ENCODE measurements around the gene MRPL23.

MRPL23 gene

DNA sequence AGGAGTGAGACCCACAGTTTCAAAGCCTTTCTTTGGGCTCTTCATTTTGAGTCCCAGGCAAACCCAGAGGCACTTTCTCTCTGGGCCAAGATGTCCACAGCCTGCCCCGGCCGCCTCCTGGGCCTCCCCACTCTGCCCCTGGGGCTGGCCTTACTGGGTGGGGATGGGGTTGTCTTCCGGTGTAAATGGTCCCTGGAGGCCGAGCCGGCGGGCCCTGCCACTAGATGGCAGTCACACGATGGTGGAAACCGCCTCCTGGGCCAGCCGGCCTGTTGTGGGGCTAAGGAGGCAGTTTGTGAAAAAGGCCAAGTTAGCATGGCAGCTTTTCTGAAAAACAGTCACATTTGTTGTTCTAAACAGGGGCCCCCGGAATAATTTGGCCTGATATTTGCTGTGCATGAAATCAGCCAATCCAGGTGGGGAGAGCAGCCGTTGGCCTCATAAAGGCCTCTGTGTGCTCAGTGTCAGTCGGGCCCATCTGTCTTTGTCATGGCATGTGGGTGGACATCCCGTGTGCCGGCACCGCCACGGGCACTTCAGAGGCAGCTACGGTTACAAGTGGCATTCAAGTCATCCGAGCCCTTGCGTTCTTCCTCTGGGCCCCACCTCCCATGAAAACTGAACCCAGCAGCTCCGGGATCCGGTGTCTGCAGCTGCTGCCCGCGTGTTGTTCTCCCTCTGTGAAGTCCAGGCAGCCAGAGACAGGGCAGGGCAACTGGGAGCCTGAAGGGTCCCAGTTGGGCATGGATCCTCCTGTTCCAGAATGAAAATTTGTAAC, 6.5 kb downstream of the MRPL23 start:
- DNase-seq (ENCODE audit: low read depth): no peak

DNA sequence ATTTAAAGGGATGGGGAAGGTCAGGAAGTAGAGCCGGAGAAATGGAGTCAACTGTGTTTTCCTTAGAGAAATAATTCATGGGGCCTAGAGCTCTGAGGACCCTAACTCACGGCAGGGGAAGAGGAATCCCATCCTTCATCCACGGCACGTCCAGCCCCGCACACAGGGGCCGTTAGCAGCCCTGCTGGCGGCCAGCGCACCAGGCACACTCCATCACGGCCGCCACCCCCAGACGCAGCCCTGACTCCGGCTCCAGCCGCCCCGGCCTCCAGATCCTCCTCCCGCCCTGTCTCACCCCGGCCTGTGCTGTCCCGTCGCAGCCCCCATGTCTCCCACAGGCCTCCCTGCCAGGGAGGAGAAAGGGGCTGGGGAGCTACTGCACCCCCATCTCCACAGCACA, 11.2 kb downstream of the MRPL23 start:
- no peak for DNase-seq (ENCODE audit: low read depth)

DNA sequence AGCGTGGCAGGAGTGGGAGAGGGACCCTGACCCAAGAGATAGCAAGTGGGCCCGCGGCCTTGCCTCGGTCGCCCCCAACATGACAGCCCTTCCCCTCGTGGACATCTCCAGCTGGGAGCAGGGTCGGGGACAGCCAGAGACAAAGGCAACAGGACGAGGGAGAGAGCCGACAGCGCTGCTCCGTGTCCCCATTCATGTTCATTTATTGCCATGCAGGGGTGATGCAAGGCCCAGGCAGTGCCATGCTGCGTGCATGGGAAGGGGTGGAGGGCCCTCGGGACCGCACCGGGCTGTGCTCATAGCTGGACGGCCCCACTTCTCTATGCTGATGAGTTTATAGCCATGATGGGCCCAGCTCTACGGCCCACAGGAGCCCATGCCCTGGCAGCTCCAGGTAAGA, 12.7 kb downstream of the MRPL23 start:
- no peak for DNase-seq (ENCODE audit: low read depth)

DNA sequence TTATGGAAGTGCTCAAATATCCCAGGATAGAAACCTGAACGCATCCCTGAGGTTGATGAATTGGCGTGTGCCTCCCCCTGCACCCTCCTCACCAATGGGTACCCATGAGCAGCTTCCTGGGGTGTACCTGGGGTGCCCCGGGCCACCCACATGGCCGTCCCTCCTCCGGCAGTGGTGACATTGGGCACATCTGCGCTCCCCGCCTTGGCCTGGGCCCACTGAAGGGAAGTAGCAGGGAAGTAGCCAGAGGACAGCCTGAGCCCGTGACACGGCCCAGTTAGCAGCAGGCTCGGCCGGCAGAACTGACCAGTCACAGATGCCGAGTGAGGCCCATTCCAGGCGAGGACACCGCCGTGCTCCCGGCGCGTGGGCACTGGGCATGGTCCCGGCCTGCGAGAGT, 16.7 kb downstream of the MRPL23 start:
- no peak for DNase-seq (ENCODE audit: low read depth)

DNA sequence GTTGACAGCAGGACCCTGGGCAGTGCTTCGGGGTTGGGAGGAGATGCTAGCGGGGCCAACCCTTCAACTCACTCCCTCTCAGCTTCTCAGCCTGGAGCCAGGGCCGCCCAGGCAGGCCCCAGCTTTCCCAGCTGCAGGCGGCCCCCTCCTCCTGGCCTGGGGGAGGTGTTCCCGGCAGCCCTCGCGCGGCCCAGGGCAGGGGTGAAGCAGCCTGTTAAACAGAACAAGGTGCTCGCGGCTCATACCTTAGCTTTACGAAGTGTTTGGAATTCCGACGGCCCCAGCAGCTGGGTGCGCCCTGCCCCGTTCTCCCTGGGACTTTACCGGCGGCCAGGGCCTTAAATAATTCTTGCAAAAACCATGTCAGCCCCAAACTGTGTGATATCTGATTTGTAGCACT, 17.2 kb downstream of the MRPL23 start:
- DNase-seq (ENCODE audit: low read depth): no peak

DNA sequence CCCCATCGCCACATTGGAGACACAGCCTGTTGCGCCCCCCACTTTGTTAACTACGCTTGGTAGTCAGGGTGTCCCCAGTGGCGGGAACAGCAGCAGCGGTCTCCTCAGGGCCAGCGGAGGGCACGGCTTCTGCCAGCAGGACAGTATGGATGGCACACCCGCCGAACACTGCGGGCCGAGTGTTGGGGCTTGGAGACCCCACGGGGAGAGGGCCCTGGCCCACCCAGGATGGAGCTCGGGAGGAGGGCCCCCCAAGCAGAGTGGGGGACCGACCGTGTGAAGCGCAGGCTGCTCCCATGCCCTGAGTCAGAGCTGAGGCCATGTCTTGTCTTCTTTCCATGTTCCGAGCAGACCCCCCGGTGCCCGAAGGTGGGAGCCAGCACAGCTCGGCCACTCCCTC, 17.8 kb downstream of the MRPL23 start:
- no peak for DNase-seq (ENCODE audit: low read depth)

DNA sequence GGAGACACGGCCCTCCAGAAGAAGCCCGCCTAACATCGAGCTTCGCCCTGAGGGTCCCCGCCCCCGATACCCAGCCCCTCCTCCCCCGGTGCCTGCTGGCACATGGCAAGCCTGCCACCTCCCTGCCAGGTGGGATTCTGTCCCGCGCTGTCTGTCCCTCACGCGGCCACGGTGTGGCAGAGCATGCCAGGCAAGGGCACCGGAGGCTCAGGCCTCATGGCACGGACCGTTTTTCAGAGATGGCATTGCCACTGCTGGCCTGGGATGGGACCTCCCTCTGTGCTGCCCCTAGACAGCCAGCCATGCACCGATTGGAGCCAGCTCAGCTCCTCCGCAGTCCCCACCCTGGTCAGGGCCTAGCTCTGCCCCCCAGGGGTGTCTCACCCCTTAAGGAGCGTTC, 19.4 kb downstream of the MRPL23 start:
- no peak for DNase-seq (ENCODE audit: low read depth)

DNA sequence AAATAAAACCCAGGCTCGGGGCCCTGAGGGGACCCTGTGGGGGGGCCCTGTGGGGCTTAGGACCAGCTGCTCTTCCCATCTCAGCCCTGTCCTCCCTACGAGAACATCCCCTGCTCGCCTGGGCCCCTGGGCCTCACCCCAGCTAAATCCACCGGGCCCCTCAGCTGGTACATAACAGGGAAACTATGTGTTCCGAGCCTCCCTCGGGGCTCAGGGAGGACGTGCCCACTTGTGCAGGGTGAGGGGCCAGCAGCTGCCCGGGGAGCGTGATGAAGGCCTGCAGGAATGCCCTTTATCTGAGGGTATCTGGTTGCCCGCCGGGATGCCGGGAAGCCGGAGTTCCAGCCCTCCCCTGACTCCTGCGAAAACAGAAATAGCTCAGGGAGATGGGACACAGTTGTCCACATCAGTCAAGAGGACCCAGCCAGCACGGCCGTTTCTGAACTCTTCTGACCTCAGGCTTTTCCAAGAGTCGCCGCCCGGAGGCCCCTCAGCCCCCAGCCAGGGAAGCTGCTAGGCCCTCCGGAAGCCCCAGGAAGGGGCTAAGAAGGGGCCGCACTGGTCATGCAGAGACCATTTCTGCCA, 20.6 kb downstream of the MRPL23 start:
- DNase-seq (ENCODE audit: low read depth): no peak

DNA sequence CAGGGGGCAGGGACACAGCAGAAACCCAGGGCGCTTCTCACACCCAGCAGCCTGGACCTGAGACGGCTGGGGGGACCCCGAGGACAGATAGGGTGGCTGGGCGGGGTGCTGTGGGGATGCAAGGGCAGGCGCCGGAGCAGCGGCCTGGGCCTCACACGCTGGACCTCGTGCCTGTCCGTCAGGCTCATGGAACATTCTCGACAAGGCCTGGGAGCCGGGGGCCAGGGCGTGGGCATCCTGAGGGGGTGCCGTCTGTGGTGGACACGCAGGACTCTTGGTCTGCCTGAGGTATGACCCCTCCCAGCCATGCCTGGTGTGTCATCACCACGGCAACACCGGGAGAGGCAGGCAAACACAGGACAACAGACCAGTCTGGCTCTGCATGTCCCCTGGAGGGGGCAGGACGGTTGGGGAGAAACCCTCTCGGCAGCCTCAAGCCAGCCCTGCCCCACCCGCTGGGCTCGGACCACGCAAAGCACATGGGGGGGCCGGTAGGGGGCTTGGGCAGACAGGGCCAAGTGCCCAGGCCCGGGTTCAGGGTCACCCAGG, 21.4 kb downstream of the MRPL23 start:
- DNase-seq (ENCODE audit: low read depth): no peak

DNA sequence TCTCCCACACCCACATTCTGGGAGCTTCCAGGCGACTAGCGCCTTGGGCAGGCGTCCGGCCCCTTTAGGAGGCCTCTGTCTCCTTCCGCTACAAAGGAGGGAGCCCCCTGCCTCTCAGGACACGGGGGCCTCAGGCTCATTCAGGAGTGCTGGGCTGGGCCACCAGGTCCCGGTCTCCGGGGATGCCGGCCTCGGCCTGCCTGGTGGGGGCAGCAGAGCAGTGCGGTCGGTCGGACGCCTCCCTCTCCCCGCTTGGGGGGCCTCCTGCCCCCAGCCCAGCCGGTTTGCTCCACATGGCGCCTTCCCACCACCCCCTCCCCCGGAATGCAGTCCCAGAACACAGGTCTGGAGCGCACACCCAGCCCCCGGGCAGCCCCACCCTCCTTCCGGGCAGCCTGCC, 21.9 kb downstream of the MRPL23 start:
- no peak for DNase-seq (ENCODE audit: low read depth)

GRCh38 chr11:1969776-1970175, 22.6 kb downstream of the MRPL23 start:
- no peak for DNase-seq (ENCODE audit: low read depth)

DNA sequence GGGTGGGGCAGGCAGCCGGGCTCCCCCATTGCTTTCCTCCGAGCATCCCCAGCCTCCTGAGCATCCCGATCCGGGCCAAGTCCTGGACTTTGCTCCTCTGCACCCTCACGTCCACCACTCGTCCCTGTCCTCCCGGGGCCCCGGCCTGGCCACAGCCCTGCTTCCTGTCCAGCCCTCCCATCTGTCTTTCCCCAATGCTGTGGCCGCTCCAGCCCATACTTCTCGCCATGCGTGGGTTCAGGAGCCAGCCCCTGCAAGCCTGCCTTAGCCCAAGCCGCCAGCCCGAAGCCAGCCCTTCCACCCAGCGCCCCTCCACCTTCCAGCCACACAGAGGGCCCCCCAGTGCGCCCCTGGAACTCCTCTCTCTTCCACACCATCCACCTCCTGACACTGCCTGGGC, 23.8 kb downstream of the MRPL23 start:
- no peak for DNase-seq (ENCODE audit: low read depth)

GRCh38 chr11:1975185-1975584, 28.1 kb downstream of the MRPL23 start:
- no peak for DNase-seq (ENCODE audit: low read depth)

GRCh38 chr11:1978720-1979473, 31.8 kb downstream of the MRPL23 start:
- DNase-seq (ENCODE audit: low read depth): no peak

- no peak for DNase-seq (ENCODE audit: low read depth)
These were observed 32.5 kb downstream of the MRPL23 start for GRCh38 chr11:1979607-1980006.

DNA sequence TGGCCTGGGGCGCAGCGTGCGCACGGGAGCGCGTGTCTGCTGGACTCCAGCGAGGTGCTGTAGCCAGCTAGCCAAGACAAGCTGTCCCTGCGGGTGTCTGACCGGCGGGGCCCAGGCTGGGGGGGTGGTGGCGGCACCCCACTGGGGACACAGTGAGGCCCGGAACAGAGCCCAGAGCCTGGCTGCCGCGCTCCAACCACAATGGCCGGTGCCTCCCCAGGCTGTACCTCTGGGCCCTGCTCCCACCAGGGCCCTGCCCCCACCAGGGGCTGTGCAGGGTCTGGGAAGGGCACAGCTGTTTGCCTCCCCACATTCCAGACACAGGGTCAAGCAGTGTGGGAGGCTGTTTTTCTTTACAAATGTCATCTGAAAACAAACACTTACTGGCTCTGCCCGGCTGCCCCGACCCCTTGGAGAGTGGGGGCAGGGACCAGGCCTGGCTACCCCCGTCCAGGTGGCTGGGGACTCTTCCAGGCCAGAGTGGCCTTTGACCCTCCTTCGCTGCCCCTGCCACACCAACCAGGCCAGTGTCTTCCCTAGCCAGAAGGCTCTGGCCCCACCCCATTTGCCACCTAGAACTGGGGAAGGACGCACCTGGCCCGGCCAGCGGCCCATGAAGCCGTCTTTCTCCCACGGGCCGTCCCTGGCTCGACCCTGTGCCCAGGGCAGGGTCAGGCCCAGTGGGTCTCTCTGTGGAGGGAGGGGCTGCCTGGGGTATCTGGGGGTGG, 35.9 kb downstream of the MRPL23 start:
- no peak for DNase-seq (ENCODE audit: low read depth)

- no peak for DNase-seq (ENCODE audit: low read depth)
These were observed 36.4 kb downstream of the MRPL23 start for GRCh38 chr11:1983601-1983961.

GRCh38 chr11:1987024-1987423, 39.9 kb downstream of the MRPL23 start:
- no peak for DNase-seq (ENCODE audit: low read depth)

- DNase-seq (ENCODE audit: low read depth): no peak
These were observed 41.0 kb downstream of the MRPL23 start for GRCh38 chr11:1988174-1988573.

GRCh38 chr11:1988667-1989317, 41.7 kb downstream of the MRPL23 start:
- no peak for DNase-seq (ENCODE audit: low read depth)

DNA sequence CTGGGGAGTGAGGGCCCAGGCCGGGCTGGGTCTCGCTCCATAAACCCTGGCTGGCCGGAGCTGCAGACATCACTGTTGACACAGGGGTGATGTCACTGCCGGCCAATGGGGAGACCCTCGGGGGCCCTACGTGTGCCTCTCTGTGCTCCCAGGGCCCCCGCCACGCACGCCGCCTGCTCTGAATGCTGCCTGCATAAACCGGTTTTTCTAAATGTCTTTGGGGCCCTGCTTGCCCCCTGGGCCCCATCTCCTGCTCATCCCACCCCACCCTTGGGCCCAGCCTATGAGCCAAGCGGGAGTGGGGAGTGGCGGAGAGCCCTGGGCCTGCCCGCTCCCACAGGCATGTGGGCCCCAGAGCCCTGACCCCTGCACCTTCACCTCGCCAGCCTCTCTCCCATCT, 42.8 kb downstream of the MRPL23 start:
- no peak for DNase-seq (ENCODE audit: low read depth)

Measured in stimulated activated CD8-positive, alpha-beta memory T cell treated with anti-CD3 and anti-CD28 coated beads, Interleukin-7, amount 100 ng/mL, for 24 hours (primary cell).